ENCODE data around the gene IFI16. TPM values are rescaled to one million over a fixed set of nuclear protein-coding genes. Genes with fewer than 3 reads are reported as not detected.

Gene IFI16
- polyA plus RNA-seq, 2 of the 4 experiments (the other 2 are of a cell fraction) = 1.5 to 3.3 TPM

DNA sequence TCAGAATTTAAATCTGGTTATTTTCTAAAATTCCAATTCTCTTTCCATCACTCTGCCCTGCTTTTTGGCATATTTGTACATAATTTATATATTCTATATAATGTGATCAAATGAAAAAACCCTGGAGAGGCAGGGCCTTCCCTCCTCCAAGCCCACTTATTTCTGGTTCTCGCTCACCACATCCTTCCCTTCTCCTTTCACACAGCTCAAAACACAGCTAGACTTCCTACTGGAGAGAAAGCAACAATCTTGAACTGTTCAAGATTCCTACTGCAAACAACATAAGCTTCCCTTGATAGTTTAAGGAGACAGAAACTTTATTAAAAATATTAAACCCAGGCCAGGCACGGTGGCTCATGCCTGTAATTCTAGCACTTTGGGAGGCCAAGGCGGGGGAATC, 74.4 kb downstream of the IFI16 start (continued):
- TF ChIP-seq, protein P1, sequence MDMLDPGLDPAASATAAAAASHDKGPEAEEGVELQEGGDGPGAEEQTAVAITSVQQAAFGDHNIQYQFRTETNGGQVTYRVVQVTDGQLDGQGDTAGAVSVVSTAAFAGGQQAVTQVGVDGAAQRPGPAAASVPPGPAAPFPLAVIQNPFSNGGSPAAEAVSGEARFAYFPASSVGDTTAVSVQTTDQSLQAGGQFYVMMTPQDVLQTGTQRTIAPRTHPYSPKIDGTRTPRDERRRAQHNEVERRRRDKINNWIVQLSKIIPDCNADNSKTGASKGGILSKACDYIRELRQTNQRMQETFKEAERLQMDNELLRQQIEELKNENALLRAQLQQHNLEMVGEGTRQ (IDR thresholded peaks at IDR 0.05) = no peak
- TF ChIP-seq POLR2AphosphoS2 (conservative IDR thresholded peaks at IDR 0.05; ENCODE audit: low read length) = no peak
- no peak for TF ChIP-seq HOXB5 (CRISPR knock-in tag; IDR thresholded peaks at IDR 0.05)
- no peak for TF ChIP-seq JUN (IDR thresholded peaks at IDR 0.05)
- no peak for TF ChIP-seq PHF8 (IDR thresholded peaks at IDR 0.05; ENCODE audit: borderline replicate concordance, low read depth)
- TF ChIP-seq TP53 (CRISPR knock-in tag; IDR thresholded peaks at IDR 0.05) = no peak

DNA sequence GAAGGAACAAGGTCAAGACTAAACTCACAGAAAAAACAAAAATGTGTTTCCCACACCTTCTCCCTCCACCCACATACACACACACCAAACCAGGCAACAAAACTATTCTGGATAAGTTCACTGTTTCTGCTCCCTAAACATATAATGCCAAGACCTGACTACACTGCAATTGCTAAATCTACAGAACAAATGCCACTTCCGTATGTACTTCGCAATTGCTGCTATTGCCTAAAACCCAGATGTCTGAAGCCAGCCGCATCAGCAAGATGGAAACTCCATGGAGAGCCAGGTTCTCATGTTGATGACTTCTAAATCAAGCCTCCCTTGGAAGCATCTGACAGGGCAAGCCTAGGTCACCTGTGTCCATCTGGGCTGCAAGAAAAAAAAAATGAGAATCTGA, 75.2 kb downstream of the IFI16 start:
- POLR2A ChIA-PET = no interaction called here
- 71% methylated on average over 3 of the region's 3 CpGs for WGBS (ENCODE audit: missing lambda C conversion rate)
- peaks cover 4% of the 10 kb centered on the region; the same call in 1 of the 3 replicates for H3K4me1 ChIP-seq
- H3K27ac ChIP-seq = no peak overlapping the region
- DNase-seq (ENCODE audit: low read depth in 1 of 2, low spot score in 1 of 2) (no peak), FAIRE-seq (no peak), ATAC-seq (no peak)
- CTCF ChIA-PET = interaction anchor here (1.4 kb wide), 2 partner anchors 12 to 13 kb away, joined by 4 read pairs; no protein-coding TSS in a partner anchor
- no peaks in the 10 kb centered on the region for H3K9me3 ChIP-seq
- TF ChIP-seq NR3C1 (IDR thresholded peaks at IDR 0.05) (no peak), RFX5 (IDR thresholded peaks at IDR 0.05) (no peak), ZC3H11A (IDR thresholded peaks at IDR 0.05) (no peak), CBX2 (IDR thresholded peaks at IDR 0.05; ENCODE audit: borderline replicate concordance, low read depth) (no peak), ZFP36 (IDR thresholded peaks at IDR 0.05; ENCODE audit: borderline replicate concordance, partially characterized antibody) (no peak)
- TF ChIP-seq, protein P2, sequence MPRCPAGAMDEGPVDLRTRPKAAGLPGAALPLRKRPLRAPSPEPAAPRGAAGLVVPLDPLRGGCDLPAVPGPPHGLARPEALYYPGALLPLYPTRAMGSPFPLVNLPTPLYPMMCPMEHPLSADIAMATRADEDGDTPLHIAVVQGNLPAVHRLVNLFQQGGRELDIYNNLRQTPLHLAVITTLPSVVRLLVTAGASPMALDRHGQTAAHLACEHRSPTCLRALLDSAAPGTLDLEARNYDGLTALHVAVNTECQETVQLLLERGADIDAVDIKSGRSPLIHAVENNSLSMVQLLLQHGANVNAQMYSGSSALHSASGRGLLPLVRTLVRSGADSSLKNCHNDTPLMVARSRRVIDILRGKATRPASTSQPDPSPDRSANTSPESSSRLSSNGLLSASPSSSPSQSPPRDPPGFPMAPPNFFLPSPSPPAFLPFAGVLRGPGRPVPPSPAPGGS (IDR thresholded peaks at IDR 0.05) = no peak
- H3K4me3 ChIP-seq = no peak overlapping the region
- no peak overlapping the region for H3K4me2 ChIP-seq

DNA sequence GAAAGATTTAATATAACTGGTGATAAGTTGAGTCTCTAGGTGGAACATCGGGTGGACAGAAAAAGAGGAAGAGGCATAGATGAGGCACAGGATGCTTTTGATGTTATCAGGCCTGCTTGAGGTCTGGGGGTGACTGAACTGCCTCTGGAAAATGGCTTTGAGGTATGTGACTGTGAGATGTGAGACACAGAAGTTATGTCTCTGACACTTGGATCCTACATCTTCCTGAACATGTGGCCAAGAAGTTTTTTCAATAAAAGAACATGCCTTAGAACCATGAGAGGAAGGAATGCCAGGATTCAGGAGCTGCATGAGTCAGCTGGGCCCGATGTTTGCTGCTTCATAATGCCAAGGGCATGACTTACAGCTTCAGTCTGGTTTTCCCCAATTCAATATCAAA, 78.3 kb downstream of the IFI16 start:
- WGBS (ENCODE audit: missing lambda C conversion rate) = 5% methylated on average over 2 of the region's 2 CpGs
- TF ChIP-seq ZC3H11A (IDR thresholded peaks at IDR 0.05) (no peak), NPAS2 (CRISPR knock-in tag; IDR thresholded peaks at IDR 0.05; ENCODE audit: borderline replicate concordance) (no peak)
- TF ChIP-seq, protein P3, sequence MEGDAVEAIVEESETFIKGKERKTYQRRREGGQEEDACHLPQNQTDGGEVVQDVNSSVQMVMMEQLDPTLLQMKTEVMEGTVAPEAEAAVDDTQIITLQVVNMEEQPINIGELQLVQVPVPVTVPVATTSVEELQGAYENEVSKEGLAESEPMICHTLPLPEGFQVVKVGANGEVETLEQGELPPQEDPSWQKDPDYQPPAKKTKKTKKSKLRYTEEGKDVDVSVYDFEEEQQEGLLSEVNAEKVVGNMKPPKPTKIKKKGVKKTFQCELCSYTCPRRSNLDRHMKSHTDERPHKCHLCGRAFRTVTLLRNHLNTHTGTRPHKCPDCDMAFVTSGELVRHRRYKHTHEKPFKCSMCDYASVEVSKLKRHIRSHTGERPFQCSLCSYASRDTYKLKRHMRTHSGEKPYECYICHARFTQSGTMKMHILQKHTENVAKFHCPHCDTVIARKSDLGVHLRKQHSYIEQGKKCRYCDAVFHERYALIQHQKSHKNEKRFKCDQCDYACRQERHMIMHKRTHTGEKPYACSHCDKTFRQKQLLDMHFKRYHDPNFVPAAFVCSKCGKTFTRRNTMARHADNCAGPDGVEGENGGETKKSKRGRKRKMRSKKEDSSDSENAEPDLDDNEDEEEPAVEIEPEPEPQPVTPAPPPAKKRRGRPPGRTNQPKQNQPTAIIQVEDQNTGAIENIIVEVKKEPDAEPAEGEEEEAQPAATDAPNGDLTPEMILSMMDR (IDR thresholded peaks at IDR 0.05) = no peak
- H3K4me2 ChIP-seq = no peak overlapping the region
- DNase-seq (ENCODE audit: low read depth in 1 of 2, low spot score in 1 of 2) = peak in 1 of 2 experiments; percentile 31
- peaks cover 14% of the 10 kb centered on the region; the same call in 2 of the 3 replicates for H3K4me1 ChIP-seq
- CTCF ChIA-PET = interaction anchor here (1.3 to 1.4 kb wide), 2 partner anchors 17 to 46 kb away, joined by 3 read pairs; no protein-coding TSS in a partner anchor
- no peaks in the 10 kb centered on the region for H3K9me3 ChIP-seq
- POLR2A ChIA-PET = no interaction called here
- peak in 1 of 2 experiments; percentile 63; a peak in 3 of 6 replicates for ATAC-seq
- H3K4me3 ChIP-seq = no peak overlapping the region
- H3K27ac ChIP-seq = no peak overlapping the region
- FAIRE-seq = no peak

DNA sequence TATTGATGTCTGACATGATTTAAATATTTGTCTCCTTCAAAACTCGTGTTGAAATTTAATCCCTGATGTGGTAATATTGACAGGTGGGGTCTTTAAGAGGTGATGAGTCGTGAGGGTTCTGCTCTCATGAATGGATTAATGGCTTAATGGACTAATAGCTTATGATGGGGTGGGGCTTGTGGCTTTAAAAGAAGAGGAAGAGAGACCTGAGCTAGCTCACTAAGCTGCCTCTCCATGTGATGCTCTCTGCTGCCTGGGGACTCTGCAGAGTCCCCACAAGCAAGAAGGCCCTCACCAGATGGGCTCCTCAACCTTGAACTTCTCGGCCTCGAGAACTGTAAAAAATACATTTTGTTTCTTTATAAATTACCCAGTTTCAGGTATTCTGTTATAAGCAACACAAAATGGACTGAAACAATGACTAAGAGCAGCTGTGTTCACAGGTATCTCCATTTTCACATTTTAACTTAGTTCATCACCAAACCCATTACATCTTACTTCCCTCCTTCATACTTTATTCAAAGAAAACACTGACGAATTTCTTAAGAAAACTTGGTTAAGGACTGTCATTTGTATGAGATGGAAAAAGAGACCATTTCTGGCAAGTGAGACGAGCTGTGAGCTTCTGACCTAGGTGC, 79.0 kb downstream of the IFI16 start:
- POLR2A ChIA-PET = no interaction called here
- Histone ChIP-seq H3K4me1 (peaks cover 14% of the 10 kb centered on the region; the same call in 2 of the 3 replicates), H3K9me3 (no peaks in the 10 kb centered on the region), H3K4me3 (no peak overlapping the region), H3K27ac (no peak overlapping the region), H3K4me2 (0 out of 3 replicates have a peak overlapping the region, but pooled peaks have one; percentile 20)
- ATAC-seq (no peak), DNase-seq (ENCODE audit: low read depth in 1 of 2, low spot score in 1 of 2) (no peak), FAIRE-seq (no peak)
- 35% methylated on average over 6 of the region's 6 CpGs for WGBS (ENCODE audit: missing lambda C conversion rate)
- CTCF ChIA-PET = interaction anchor here (1.3 to 1.4 kb wide), 2 partner anchors 18 to 45 kb away, joined by 3 read pairs; no protein-coding TSS in a partner anchor
- TF ChIP-seq NR3C1 (IDR thresholded peaks at IDR 0.05) (no peak), RNF2 (IDR thresholded peaks at IDR 0.05; ENCODE audit: borderline replicate concordance, low read depth) (no peak), FOSL2 (IDR thresholded peaks at IDR 0.05) (no peak), FOSL2 (CRISPR knock-in tag; IDR thresholded peaks at IDR 0.05) (no peak), MAFK (IDR thresholded peaks at IDR 0.05; ENCODE audit: partially characterized antibody) (no peak), ESRRA (IDR thresholded peaks at IDR 0.05; ENCODE audit: borderline replicate concordance, low read length) (no peak), RFX5 (IDR thresholded peaks at IDR 0.05) (no peak), TFCP2L1 (CRISPR knock-in tag; IDR thresholded peaks at IDR 0.05) (no peak), HDAC2 (IDR thresholded peaks at IDR 0.05) (no peak), EHMT2 (IDR thresholded peaks at IDR 0.05; ENCODE audit: low read depth) (no peak)
- TF ChIP-seq, protein P4, sequence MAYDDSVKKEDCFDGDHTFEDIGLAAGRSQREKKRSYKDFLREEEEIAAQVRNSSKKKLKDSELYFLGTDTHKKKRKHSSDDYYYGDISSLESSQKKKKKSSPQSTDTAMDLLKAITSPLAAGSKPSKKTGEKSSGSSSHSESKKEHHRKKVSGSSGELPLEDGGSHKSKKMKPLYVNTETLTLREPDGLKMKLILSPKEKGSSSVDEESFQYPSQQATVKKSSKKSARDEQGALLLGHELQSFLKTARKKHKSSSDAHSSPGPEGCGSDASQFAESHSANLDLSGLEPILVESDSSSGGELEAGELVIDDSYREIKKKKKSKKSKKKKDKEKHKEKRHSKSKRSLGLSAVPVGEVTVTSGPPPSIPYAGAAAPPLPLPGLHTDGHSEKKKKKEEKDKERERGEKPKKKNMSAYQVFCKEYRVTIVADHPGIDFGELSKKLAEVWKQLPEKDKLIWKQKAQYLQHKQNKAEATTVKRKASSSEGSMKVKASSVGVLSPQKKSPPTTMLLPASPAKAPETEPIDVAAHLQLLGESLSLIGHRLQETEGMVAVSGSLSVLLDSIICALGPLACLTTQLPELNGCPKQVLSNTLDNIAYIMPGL (CRISPR knock-in tag; IDR thresholded peaks at IDR 0.05; ENCODE audit: borderline replicate concordance) = no peak
- TF ChIP-seq, protein P5, sequence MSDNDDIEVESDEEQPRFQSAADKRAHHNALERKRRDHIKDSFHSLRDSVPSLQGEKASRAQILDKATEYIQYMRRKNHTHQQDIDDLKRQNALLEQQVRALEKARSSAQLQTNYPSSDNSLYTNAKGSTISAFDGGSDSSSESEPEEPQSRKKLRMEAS (IDR thresholded peaks at IDR 0.05) = no peak
